ENCODE measurements around the gene HTT. TPM values are rescaled to one million over a fixed set of nuclear protein-coding genes. Genes with fewer than 3 reads are reported as not detected.

Gene HTT
- total RNA-seq, 2 experiments from 2014 or later, result 56.9 to 62.6 TPM

DNA sequence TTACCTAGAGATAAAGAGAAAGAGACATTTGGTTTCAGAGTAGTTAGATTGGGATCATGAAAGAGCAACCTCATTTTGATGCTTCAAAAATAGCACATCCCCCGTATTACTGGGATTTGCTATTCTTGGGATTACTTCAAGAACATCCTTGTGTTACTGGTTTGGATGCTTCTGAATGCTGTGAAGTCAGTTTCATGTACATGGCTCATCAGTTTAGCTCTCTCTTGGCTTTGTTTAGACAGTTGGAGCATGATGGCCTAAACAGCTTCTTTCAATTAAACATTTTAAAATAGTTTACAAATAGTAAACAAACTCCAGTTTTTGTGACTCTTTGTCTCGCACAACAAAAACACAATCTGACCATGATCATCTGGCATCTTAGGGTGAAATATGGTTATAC, 23.9 kb downstream of the HTT start:
- intact Hi-C loops (cut with DNase I, micrococcal nuclease), result no loop called here
- no peak overlapping the region for H3K27ac ChIP-seq (ENCODE audit: low read depth in 1 of 2, low read length in 2 of 2)
- H3K9me3 Mint-ChIP-seq, result no peaks in the 10 kb centered on the region
- H3K4me3 Mint-ChIP-seq, result no peak overlapping the region
- H3K36me3 ChIP-seq (ENCODE audit: insufficient read depth, low read length), result peaks cover 38% of the 10 kb centered on the region
- peaks cover 81% of the 10 kb centered on the region for H3K36me3 Mint-ChIP-seq (ENCODE audit: low read depth)
- ChIA-PET CTCF (no interaction called here), POLR2A (no interaction called here)
- no peaks in the 10 kb centered on the region for H3K9me3 ChIP-seq (ENCODE audit: control insufficient read depth in 1 of 2, insufficient read depth in 1 of 2, low read length in 2 of 2)
- no peaks in the 10 kb centered on the region for H3K27me3 Mint-ChIP-seq
- TF ChIP-seq CTCF (IDR thresholded peaks at IDR 0.05), result no peak
- peak overlapping the region; percentile 36 for H3K27ac Mint-ChIP-seq
- H3K4me1 ChIP-seq (ENCODE audit: insufficient read depth, low read length), result no peaks in the 10 kb centered on the region
- ATAC-seq (ENCODE audit: poor library complexity) (no peak), DNase-seq (no peak)
- H3K4me1 Mint-ChIP-seq (ENCODE audit: low read depth), result peaks cover 6% of the 10 kb centered on the region
- no peak overlapping the region for H3K4me3 ChIP-seq (ENCODE audit: low read length)
- H3K27me3 ChIP-seq (ENCODE audit: control insufficient read depth in 1 of 2, insufficient read depth in 2 of 2, low read length in 2 of 2), result no peaks in the 10 kb centered on the region

- no peaks in the 10 kb centered on the region for H3K27me3 Mint-ChIP-seq
- ChIA-PET POLR2A (interaction anchor here (1.6 kb wide), 1 partner anchor 32 kb away, joined by 7 read pairs; the partner anchor contains the start of genes HTT and HTT-AS), CTCF (interaction anchor here (0.6 to 2.4 kb wide), 9 partner anchors 10 to 374 kb away, joined by 3 to 9 read pairs (median 4); partner anchors contain the start of genes HTT and HTT-AS)
- Histone ChIP-seq H3K36me3 (ENCODE audit: insufficient read depth, low read length) (peaks cover 45% of the 10 kb centered on the region), H3K4me3 (ENCODE audit: low read length) (no peak overlapping the region), H3K9me3 (ENCODE audit: control insufficient read depth in 1 of 2, insufficient read depth in 1 of 2, low read length in 2 of 2) (no peaks in the 10 kb centered on the region), H3K27ac (ENCODE audit: low read depth in 1 of 2, low read length in 2 of 2) (no peak overlapping the region), H3K27me3 (ENCODE audit: control insufficient read depth in 1 of 2, insufficient read depth in 2 of 2, low read length in 2 of 2) (no peaks in the 10 kb centered on the region), H3K4me1 (ENCODE audit: insufficient read depth, low read length) (peaks cover 5% of the 10 kb centered on the region)
- H3K9me3 Mint-ChIP-seq, result no peaks in the 10 kb centered on the region
- intact Hi-C loops (cut with DNase I, micrococcal nuclease), result loop anchor here (1.0 to 10.0 kb wide), 6 partner anchors 30 to 774 kb away; no protein-coding TSS in a partner anchor
- peaks cover 7% of the 10 kb centered on the region for H3K4me1 Mint-ChIP-seq (ENCODE audit: low read depth)
- peak; percentile 99 for ATAC-seq (ENCODE audit: poor library complexity)
- peak; percentile 64 to 92 (median 80) for DNase-seq
- TF ChIP-seq CTCF (IDR thresholded peaks at IDR 0.05), result peak; percentile 99
- peaks cover 82% of the 10 kb centered on the region for H3K36me3 Mint-ChIP-seq (ENCODE audit: low read depth)
- no peak overlapping the region for H3K4me3 Mint-ChIP-seq
- H3K27ac Mint-ChIP-seq, result peak overlapping the region; percentile 1
These were observed 32.1 kb downstream of the HTT start for GRCh38 chr4:3106339-3107186.

GRCh38 chr4:3107271-3107670, 32.8 kb downstream of the HTT start:
- H3K4me1 ChIP-seq (ENCODE audit: insufficient read depth, low read length), result peaks cover 5% of the 10 kb centered on the region
- H3K27ac ChIP-seq (ENCODE audit: low read depth in 1 of 2, low read length in 2 of 2), result no peak overlapping the region
- no peak for TF ChIP-seq CTCF (IDR thresholded peaks at IDR 0.05)
- H3K4me3 ChIP-seq (ENCODE audit: low read length), result no peak overlapping the region
- intact Hi-C loops (cut with DNase I, micrococcal nuclease), result loop anchor here (1.0 to 10.0 kb wide), 4 partner anchors 30 to 373 kb away; no protein-coding TSS in a partner anchor
- no peak for DNase-seq
- ChIA-PET POLR2A (interaction anchor here (1.6 kb wide), 1 partner anchor 33 kb away, joined by 7 read pairs; the partner anchor contains the start of genes HTT and HTT-AS), CTCF (interaction anchor here (0.6 to 2.4 kb wide), 8 partner anchors 10 to 34 kb away, joined by 3 to 9 read pairs (median 4); partner anchors contain the start of genes HTT and HTT-AS)
- Mint-ChIP-seq H3K27ac (no peak overlapping the region), H3K36me3 (ENCODE audit: low read depth) (peaks cover 83% of the 10 kb centered on the region), H3K4me3 (no peak overlapping the region), H3K27me3 (no peaks in the 10 kb centered on the region), H3K9me3 (no peaks in the 10 kb centered on the region), H3K4me1 (ENCODE audit: low read depth) (peaks cover 5% of the 10 kb centered on the region)
- H3K36me3 ChIP-seq (ENCODE audit: insufficient read depth, low read length), result peaks cover 45% of the 10 kb centered on the region
- H3K9me3 ChIP-seq (ENCODE audit: control insufficient read depth in 1 of 2, insufficient read depth in 1 of 2, low read length in 2 of 2), result no peaks in the 10 kb centered on the region
- no peak for ATAC-seq (ENCODE audit: poor library complexity)
- H3K27me3 ChIP-seq (ENCODE audit: control insufficient read depth in 1 of 2, insufficient read depth in 2 of 2, low read length in 2 of 2), result no peaks in the 10 kb centered on the region
